ENCODE results near the gene HMGB1. TPM values are rescaled to one million over a fixed set of nuclear protein-coding genes. Genes with fewer than 3 reads are reported as not detected.

HMGB1 gene
- total RNA-seq, 1 experiment from 2014 or later: 567 TPM

GRCh38 chr13:30409886-30410704, 55.6 kb downstream of the HMGB1 start:
- no peak overlapping the region for H3K4me2 ChIP-seq (ENCODE audit: low read length)
- no peaks in the 10 kb centered on the region for H3K79me2 ChIP-seq (ENCODE audit: low read length)
- H4K20me1 ChIP-seq (ENCODE audit: low read length): no peaks in the 10 kb centered on the region
- POLR2A ChIA-PET (ENCODE audit: unreplicated experiment): no interaction called here
- H3K4me1 ChIP-seq (ENCODE audit: insufficient read depth, low read length): peaks cover 12% of the 10 kb centered on the region; the same call in 1 of the 2 replicates
- H3K27ac ChIP-seq (ENCODE audit: low read length): no peak overlapping the region
- BruUV-seq (replicated peaks): no TSS peak
- H2AFZ ChIP-seq (ENCODE audit: low read length): 0 out of 2 replicates have a peak overlapping the region, but pooled peaks have one; percentile 39
- H3K36me3 ChIP-seq (ENCODE audit: low read depth, low read length): no peaks in the 10 kb centered on the region
- H3K9me3 ChIP-seq (ENCODE audit: low read length): no peaks in the 10 kb centered on the region
- intact Hi-C loops (cut with micrococcal nuclease): loop anchor here (5.0 to 10.0 kb wide), 2 partner anchors 45 to 153 kb away; no protein-coding TSS in a partner anchor
- peak; percentile 45; the same call in 1 of the 2 replicates for ATAC-seq
- CTCF ChIA-PET: no interaction called here
- H3K4me3 ChIP-seq (ENCODE audit: low read length): no peak overlapping the region
- no peaks in the 10 kb centered on the region for H3F3A ChIP-seq (ENCODE audit: low read length, unreplicated experiment)
- no peak overlapping the region for H3K9ac ChIP-seq (ENCODE audit: low read length)
- peak; percentile 21 for DNase-seq
- no peaks in the 10 kb centered on the region for H3K9me2 ChIP-seq (replicated peaks; ENCODE audit: low read length)
- TF ChIP-seq EZH2phosphoT487 (IDR thresholded peaks at IDR 0.05; ENCODE audit: borderline replicate concordance, low read length): no peak
- no peak for TF ChIP-seq CTCF (conservative IDR thresholded peaks at IDR 0.05; ENCODE audit: low read depth, low read length)
- no peak for TF ChIP-seq EZH2 (IDR thresholded peaks at IDR 0.05; ENCODE audit: low read length, unreplicated experiment)
- no peaks in the 10 kb centered on the region for H3K27me3 ChIP-seq (ENCODE audit: low read length)

- Histone ChIP-seq H3F3A (ENCODE audit: low read length, unreplicated experiment) (no peaks in the 10 kb centered on the region), H3K4me2 (ENCODE audit: low read length) (peak overlapping the region; percentile 77), H3K79me2 (ENCODE audit: low read length) (no peaks in the 10 kb centered on the region), H3K9me3 (ENCODE audit: low read length) (no peaks in the 10 kb centered on the region), H3K9ac (ENCODE audit: low read length) (no peak overlapping the region), H3K36me3 (ENCODE audit: low read depth, low read length) (no peaks in the 10 kb centered on the region), H3K4me3 (ENCODE audit: low read length) (peak overlapping the region; percentile 54), H3K9me2 (replicated peaks; ENCODE audit: low read length) (no peaks in the 10 kb centered on the region), H4K20me1 (ENCODE audit: low read length) (no peaks in the 10 kb centered on the region), H3K4me1 (ENCODE audit: insufficient read depth, low read length) (peaks cover 12% of the 10 kb centered on the region; the same call in 1 of the 2 replicates), H3K27ac (ENCODE audit: low read length) (no peak overlapping the region), H3K27me3 (ENCODE audit: low read length) (no peaks in the 10 kb centered on the region), H2AFZ (ENCODE audit: low read length) (peak overlapping the region; percentile 89)
- CTCF ChIA-PET: interaction anchor here (0.6 kb wide), 1 partner anchor 143 kb away, joined by 3 read pairs; no protein-coding TSS in a partner anchor
- intact Hi-C loops (cut with micrococcal nuclease): loop anchor here (5.0 to 10.0 kb wide), 2 partner anchors 46 to 151 kb away; no protein-coding TSS in a partner anchor
- ATAC-seq (peak; percentile 98), DNase-seq (peak; percentile 89)
- TF ChIP-seq EZH2phosphoT487 (IDR thresholded peaks at IDR 0.05; ENCODE audit: borderline replicate concordance, low read length): no peak
- TF ChIP-seq CTCF (conservative IDR thresholded peaks at IDR 0.05; ENCODE audit: low read depth, low read length): peak; percentile 57
- BruUV-seq (replicated peaks): no TSS peak
- POLR2A ChIA-PET (ENCODE audit: unreplicated experiment): no interaction called here
Measured at GRCh38 chr13:30408319-30409101, 57.2 kb downstream of the HMGB1 start.
